GM23248 (cell line): Measurements from ENCODE around the gene PLAAT2.

Experiments used
- EZH2 ChIP-seq: fragments of 200-600 bp; sonication (generic); IDR thresholded peaks from 2 replicates; pipeline ENCODE4 v1.6.1; 2018; ENCODE audit warnings: antibody characterized with exemption, mild to moderate bottlenecking; ENCODE audit not compliant: insufficient read depth, poor library complexity, severe bottlenecking
- EZH2phosphoT487 ChIP-seq: fragments of 200-600 bp; sonication (generic); IDR thresholded peaks from 2 replicates; pipeline ENCODE4 v1.6.1; 2018; ENCODE audit warnings: antibody characterized with exemption, moderate library complexity, mild to moderate bottlenecking, low read depth; ENCODE audit not compliant: insufficient read depth

DNA sequence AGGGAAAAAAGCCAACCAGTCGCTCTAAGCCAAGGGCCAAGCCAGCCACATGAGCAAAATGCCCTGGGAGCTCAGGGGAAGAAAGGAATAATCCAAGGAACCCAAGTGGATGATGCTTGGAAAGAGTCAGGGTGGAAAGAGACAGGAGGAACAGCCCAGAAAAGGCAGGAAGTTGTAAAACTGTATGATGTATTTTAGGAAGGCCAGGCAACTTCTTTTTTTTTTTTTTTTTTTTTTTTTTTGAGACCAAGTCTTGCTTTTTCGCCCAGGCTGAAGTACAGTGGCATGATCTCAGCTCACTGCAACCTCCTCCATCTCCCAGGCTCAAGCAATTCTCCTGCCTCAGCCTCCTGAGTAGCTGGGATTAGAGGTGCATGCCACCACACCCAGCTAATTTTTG, 55.7 kb downstream of the PLAAT2 start:
- TF ChIP-seq EZH2phosphoT487, result no peak
- TF ChIP-seq EZH2, result no peak
